GM19193 (cell line): ENCODE results near the gene TDRD10.

Experiments
- POLR2A ChIP-seq: IDR thresholded peaks from 4 replicates; pipeline ENCODE4 v1.6.1; 2011; ENCODE audit not compliant: insufficient read depth, insufficient read length; ENCODE audit errors: extremely low read depth

The TDRD10 gene

GRCh38 chr1:154502066-154502743 lies at the start of gene TDRD10, which contains the start of gene SHE:
Gene TDRD10, plus strand, starts transcription at chr1:154502219. Its CDS starts 4,685 bp downstream, at chr1:154506904.
Gene SHE, minus strand, starts transcription at chr1:154502412. Its CDS starts 386 bp downstream, at chr1:154502026.
- TF ChIP-seq POLR2A = no peak

DNA sequence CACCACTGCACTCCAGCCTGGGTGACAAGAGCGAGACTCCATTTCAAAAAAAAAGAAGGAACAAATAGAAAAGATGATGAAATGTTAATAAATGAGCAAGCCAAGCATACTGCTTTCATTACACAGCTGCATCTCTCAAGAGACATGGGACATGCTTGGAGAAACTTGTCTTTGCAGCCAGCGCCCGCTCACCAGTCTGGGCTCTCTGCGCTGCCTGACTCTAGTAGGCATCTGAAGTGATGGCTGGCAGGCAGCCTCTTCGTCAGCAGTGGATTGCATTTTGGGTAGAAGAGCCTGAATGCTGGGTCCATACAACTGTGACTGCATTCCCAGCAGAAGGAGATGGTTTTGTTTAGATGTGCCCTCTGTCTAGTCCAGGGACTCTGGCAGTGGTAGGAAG lies 48.9 kb upstream of the TDRD10 start:
- no peak for TF ChIP-seq POLR2A

- TF ChIP-seq POLR2A = no peak
Measured at GRCh38 chr1:154453574-154454352, 48.3 kb upstream of the TDRD10 start.

DNA sequence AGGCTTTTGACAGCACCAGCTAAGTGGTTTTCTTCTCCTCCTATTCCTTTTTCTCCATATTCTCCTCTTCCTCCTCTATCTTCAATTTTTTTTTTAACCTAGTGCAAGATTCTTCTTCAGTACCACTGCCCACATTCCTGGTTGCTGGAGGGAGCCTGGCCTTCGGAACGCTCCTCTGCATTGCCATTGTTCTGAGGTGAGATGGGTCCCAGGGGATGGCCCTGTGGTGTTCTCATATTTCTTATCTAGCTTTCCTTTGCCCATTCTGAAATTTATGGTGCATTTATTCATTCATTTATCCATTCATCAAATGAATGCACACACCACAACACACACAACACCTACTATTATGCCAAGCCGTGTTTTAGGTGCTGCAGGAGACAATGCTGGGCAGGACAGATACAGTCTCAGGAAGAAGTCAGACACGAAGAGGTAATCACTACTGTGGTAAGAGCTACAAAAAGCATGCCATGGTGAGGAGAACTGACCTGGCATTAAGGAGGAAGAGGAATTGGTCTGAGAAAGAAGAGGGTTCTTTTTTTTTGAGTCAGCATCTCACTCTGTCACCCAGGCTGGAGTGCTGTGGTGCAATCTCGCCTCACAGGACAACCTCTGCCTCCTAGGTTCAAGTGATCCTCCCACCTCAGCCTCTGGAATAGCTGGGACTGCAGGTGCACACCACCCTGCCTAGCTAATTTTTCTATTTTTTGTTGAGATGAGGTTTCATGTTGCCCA lies 47.5 kb upstream of the TDRD10 start:
- TF ChIP-seq POLR2A = no peak

GRCh38 chr1:154456631-154457030 lies 45.4 kb upstream of the TDRD10 start:
- no peak for TF ChIP-seq POLR2A

DNA sequence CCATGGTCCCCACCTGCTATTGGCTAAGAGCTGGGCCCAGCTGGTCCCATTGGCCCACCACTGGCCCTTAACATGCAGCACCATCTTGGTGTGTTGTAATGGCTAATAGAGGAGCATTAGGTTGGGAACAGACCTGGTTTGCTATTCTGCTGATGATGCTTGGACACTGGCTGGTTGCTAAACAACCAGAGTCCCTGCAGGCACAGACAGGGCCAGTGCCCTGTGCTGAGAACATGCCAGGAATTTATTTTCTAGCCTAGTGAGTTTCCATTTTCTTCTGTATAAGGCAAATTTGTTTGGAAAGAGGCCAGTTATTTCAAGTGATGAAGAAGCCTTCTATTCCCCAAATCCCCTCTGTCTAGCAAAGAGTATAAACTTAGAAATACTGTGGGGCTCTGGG lies 42.9 kb upstream of the TDRD10 start:
- no peak for TF ChIP-seq POLR2A

GRCh38 chr1:154460695-154461260 lies 41.2 kb upstream of the TDRD10 start:
- no peak for TF ChIP-seq POLR2A

DNA sequence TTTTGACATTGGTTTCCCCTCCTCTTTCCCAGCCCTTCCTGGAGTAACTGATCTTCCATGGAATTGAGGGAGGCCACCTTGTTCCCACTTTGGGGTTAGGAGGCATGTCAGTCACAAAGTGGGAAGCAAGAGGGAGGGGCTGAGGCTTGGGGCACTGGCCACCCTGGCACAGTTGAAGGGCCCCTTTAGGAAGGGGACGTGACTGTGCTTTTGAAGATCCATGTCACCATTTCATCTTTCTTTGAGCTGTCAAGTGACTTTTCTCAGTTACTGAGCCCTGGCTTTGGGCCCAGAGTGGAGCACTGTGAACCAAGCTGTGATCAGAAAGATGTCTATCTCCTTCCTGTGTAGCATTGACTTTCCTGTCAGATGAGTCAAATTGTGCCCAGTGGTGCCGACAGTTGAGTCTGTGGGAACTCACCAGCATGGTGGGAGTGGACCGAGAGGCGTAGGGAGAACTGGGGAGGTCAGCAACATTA lies 38.5 kb upstream of the TDRD10 start:
- no peak for TF ChIP-seq POLR2A

DNA sequence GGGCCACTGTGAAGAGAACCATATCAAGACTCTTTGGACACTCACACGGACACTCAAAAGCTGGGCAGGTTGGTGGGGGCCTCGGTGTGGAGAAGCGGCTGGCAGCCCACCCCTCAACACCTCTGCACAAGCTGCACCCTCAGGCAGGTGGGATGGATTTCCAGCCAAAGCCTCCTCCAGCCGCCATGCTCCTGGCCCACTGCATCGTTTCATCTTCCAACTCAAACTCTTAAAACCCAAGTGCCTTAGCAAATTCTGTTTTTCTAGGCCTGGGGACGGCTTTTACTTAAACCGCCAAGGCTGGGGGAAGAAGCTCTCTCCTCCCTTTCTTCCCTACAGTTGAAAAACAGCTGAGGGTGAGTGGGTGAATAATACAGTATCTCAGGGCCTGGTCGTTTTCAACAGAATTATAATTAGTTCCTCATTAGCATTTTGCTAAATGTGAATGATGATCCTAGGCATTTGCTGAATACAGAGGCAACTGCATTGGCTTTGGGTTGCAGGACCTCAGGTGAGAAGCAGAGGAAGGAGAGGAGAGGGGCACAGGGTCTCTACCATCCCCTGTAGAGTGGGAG lies 36.3 kb upstream of the TDRD10 start:
- TF ChIP-seq POLR2A = no peak

DNA sequence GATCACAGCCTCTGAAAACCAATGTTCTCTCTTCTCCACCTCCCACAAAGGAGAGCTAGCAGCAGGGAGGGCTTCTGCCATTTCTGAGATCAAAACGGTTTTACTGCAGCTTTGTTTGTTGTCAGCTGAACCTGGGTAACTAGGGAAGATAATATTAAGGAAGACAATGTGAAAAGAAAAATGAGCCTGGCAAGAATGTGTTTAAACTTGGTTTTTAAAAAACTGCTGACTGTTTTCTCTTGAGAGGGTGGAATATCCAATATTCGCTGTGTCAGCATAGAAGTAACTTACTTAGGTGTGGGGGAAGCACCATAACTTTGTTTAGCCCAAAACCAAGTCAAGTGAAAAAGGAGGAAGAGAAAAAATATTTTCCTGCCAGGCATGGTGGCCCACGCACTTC lies 35.8 kb upstream of the TDRD10 start:
- no peak for TF ChIP-seq POLR2A

GRCh38 chr1:154466921-154467417 lies 35.0 kb upstream of the TDRD10 start:
- TF ChIP-seq POLR2A = no peak

GRCh38 chr1:154467434-154468102 lies 34.5 kb upstream of the TDRD10 start:
- TF ChIP-seq POLR2A = no peak

DNA sequence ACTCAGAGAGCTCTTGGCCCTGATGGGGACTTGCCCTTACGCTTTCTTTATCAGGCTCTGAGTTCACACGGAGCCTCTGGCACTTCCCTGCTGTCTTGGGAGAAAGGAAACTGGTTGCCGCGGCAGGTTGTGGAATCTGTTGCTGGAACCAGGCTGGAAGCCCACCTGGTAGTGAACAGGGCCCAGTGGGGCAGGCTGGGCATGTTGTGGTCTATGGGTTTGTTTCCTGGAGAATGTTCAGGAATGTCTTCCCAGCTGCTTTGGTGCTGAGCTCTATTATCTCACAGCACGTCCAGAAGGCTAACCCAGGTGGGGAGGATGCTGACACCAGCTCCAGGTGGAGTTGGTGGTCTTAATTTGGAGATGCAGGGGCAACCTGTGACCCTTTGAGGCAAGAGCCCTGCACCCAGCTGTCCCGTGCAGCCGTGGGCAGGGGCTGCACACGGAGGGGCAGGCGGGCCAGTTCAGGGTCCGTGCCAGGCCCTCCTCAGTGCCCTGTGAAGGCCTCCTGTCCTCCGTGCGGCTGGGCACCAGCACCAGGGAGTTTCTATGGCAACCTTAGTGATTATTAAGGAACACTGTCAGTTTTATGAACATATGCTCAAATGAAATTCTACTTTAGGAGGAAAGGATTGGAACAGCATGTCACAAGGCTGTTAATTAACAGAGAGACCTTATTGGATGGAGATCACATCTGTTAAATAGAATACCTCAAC lies 33.3 kb upstream of the TDRD10 start:
- no peak for TF ChIP-seq POLR2A
